ENCODE data around the gene PON1.

GRCh38 chr7:95303013-95303905 lies 21.1 kb downstream of the PON1 start:
- TF ChIP-seq, protein P1, sequence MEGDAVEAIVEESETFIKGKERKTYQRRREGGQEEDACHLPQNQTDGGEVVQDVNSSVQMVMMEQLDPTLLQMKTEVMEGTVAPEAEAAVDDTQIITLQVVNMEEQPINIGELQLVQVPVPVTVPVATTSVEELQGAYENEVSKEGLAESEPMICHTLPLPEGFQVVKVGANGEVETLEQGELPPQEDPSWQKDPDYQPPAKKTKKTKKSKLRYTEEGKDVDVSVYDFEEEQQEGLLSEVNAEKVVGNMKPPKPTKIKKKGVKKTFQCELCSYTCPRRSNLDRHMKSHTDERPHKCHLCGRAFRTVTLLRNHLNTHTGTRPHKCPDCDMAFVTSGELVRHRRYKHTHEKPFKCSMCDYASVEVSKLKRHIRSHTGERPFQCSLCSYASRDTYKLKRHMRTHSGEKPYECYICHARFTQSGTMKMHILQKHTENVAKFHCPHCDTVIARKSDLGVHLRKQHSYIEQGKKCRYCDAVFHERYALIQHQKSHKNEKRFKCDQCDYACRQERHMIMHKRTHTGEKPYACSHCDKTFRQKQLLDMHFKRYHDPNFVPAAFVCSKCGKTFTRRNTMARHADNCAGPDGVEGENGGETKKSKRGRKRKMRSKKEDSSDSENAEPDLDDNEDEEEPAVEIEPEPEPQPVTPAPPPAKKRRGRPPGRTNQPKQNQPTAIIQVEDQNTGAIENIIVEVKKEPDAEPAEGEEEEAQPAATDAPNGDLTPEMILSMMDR (IDR thresholded peaks at IDR 0.05): no peak
- TF ChIP-seq POLR2A (IDR thresholded peaks at IDR 0.05): no peak
